ENCODE measurements around the gene CBFA2T3.

CBFA2T3 gene

DNA sequence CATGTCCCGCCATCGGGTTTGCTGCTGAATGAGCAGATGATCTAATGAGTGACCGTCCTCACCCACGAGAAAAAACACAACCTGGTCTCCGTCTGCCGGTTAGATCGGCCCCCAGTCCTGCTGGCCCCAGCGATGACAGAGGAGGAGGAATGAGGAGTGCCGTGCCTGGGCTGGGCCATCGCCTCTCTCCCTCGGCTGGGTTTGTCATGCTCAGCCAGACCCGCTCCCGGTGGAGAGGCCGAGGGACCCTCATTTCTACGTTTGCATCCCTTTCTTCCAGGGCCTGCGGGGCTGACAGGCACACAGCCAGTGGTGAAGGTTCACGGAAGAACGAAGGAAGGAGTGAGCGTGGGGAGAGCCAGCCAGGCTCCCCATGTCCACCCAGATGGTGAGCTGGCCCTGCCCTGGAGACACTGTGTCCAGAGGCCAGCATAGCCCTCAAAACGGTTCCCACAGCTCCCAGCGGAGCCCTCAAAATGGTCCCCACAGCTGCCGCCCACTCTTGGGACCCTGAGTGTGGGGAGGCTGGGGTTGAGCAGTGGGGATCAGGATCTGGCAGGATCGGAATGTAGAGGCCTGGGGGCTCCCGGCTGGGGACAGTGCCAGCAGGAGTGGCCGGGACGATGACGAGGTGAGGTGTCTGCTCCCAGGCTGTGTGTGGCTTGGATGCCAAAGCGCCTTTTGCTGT, 23.9 kb downstream of the CBFA2T3 start:
- H3K4me2 ChIP-seq (ENCODE audit: low read depth, low read length, poor library complexity, severe bottlenecking), result no peak overlapping the region
- H3F3A ChIP-seq (ENCODE audit: low read depth), result no peaks in the 10 kb centered on the region
- H3K9me3 ChIP-seq (ENCODE audit: insufficient read depth, low read depth, low read length), result no peaks in the 10 kb centered on the region
- H3K9ac ChIP-seq (ENCODE audit: low read depth, low read length, poor library complexity, severe bottlenecking), result no peak overlapping the region
- H3K9me2 ChIP-seq (replicated peaks; ENCODE audit: low read depth, low read length), result no peaks in the 10 kb centered on the region
- H3K36me3 ChIP-seq (ENCODE audit: insufficient read depth, low read length), result peaks cover 14% of the 10 kb centered on the region; the same call in 1 of the 2 replicates
- H3K4me3 ChIP-seq (ENCODE audit: low read length, poor library complexity, severe bottlenecking), result no peak overlapping the region
- no peak overlapping the region for H2AFZ ChIP-seq (ENCODE audit: low read length)
- TF ChIP-seq, protein P1, sequence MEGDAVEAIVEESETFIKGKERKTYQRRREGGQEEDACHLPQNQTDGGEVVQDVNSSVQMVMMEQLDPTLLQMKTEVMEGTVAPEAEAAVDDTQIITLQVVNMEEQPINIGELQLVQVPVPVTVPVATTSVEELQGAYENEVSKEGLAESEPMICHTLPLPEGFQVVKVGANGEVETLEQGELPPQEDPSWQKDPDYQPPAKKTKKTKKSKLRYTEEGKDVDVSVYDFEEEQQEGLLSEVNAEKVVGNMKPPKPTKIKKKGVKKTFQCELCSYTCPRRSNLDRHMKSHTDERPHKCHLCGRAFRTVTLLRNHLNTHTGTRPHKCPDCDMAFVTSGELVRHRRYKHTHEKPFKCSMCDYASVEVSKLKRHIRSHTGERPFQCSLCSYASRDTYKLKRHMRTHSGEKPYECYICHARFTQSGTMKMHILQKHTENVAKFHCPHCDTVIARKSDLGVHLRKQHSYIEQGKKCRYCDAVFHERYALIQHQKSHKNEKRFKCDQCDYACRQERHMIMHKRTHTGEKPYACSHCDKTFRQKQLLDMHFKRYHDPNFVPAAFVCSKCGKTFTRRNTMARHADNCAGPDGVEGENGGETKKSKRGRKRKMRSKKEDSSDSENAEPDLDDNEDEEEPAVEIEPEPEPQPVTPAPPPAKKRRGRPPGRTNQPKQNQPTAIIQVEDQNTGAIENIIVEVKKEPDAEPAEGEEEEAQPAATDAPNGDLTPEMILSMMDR (conservative IDR thresholded peaks at IDR 0.05; ENCODE audit: low read length), result no peak
- TF ChIP-seq EZH2phosphoT487 (IDR thresholded peaks at IDR 0.05; ENCODE audit: borderline replicate concordance), result no peak
- H4K20me1 ChIP-seq (ENCODE audit: insufficient read depth, low read length, poor library complexity, severe bottlenecking), result peaks cover 49% of the 10 kb centered on the region
- no peaks in the 10 kb centered on the region for H3K27me3 ChIP-seq (ENCODE audit: insufficient read depth, low read length, poor library complexity, severe bottlenecking)
- H3K79me2 ChIP-seq (ENCODE audit: insufficient read depth, low read length), result peaks cover 75% of the 10 kb centered on the region
- no peaks in the 10 kb centered on the region for H3K4me1 ChIP-seq (ENCODE audit: insufficient read depth, low read length, poor library complexity, severe bottlenecking)

- Histone ChIP-seq H3K4me2 (ENCODE audit: low read depth, low read length, poor library complexity, severe bottlenecking) (no peak overlapping the region), H3K27me3 (ENCODE audit: insufficient read depth, low read length, poor library complexity, severe bottlenecking) (no peaks in the 10 kb centered on the region), H3K36me3 (ENCODE audit: insufficient read depth, low read length) (peaks cover 13% of the 10 kb centered on the region; the same call in 1 of the 2 replicates), H3K4me3 (ENCODE audit: low read length, poor library complexity, severe bottlenecking) (no peak overlapping the region), H3K9ac (ENCODE audit: low read depth, low read length, poor library complexity, severe bottlenecking) (no peak overlapping the region), H3K9me3 (ENCODE audit: insufficient read depth, low read depth, low read length) (no peaks in the 10 kb centered on the region), H4K20me1 (ENCODE audit: insufficient read depth, low read length, poor library complexity, severe bottlenecking) (peaks cover 45% of the 10 kb centered on the region), H3F3A (ENCODE audit: low read depth) (no peaks in the 10 kb centered on the region), H2AFZ (ENCODE audit: low read length) (no peak overlapping the region), H3K4me1 (ENCODE audit: insufficient read depth, low read length, poor library complexity, severe bottlenecking) (no peaks in the 10 kb centered on the region), H3K79me2 (ENCODE audit: insufficient read depth, low read length) (peaks cover 75% of the 10 kb centered on the region), H3K9me2 (replicated peaks; ENCODE audit: low read depth, low read length) (no peaks in the 10 kb centered on the region)
- TF ChIP-seq EZH2phosphoT487 (IDR thresholded peaks at IDR 0.05; ENCODE audit: borderline replicate concordance), result no peak
- TF ChIP-seq, protein P1 (conservative IDR thresholded peaks at IDR 0.05; ENCODE audit: low read length), result no peak
These were observed 25.0 kb downstream of the CBFA2T3 start for GRCh38 chr16:88951989-88952388.

GRCh38 chr16:88951501-88951900, 25.5 kb downstream of the CBFA2T3 start:
- Histone ChIP-seq H2AFZ (ENCODE audit: low read length) (no peak overlapping the region), H3K36me3 (ENCODE audit: insufficient read depth, low read length) (peaks cover 13% of the 10 kb centered on the region; the same call in 1 of the 2 replicates), H3K79me2 (ENCODE audit: insufficient read depth, low read length) (peaks cover 74% of the 10 kb centered on the region), H3K27me3 (ENCODE audit: insufficient read depth, low read length, poor library complexity, severe bottlenecking) (no peaks in the 10 kb centered on the region), H3K4me2 (ENCODE audit: low read depth, low read length, poor library complexity, severe bottlenecking) (no peak overlapping the region), H3K4me3 (ENCODE audit: low read length, poor library complexity, severe bottlenecking) (no peak overlapping the region), H4K20me1 (ENCODE audit: insufficient read depth, low read length, poor library complexity, severe bottlenecking) (peaks cover 42% of the 10 kb centered on the region), H3K9me2 (replicated peaks; ENCODE audit: low read depth, low read length) (no peaks in the 10 kb centered on the region), H3F3A (ENCODE audit: low read depth) (no peaks in the 10 kb centered on the region), H3K9ac (ENCODE audit: low read depth, low read length, poor library complexity, severe bottlenecking) (no peak overlapping the region), H3K9me3 (ENCODE audit: insufficient read depth, low read depth, low read length) (no peaks in the 10 kb centered on the region), H3K4me1 (ENCODE audit: insufficient read depth, low read length, poor library complexity, severe bottlenecking) (no peaks in the 10 kb centered on the region)
- TF ChIP-seq, protein P1 (conservative IDR thresholded peaks at IDR 0.05; ENCODE audit: low read length), result no peak
- no peak for TF ChIP-seq EZH2phosphoT487 (IDR thresholded peaks at IDR 0.05; ENCODE audit: borderline replicate concordance)

All from Loucy (cell line).